ENCODE data around the gene ITPRID2.
A peak's percentile ranks its signal among the peaks of the same experiment; 100 is the strongest.
"Not testable (repeated sequence)": the region's sequence is repeated elsewhere in the genome, so short reads cannot be mapped to it uniquely, and the experiment has no call there.

ITPRID2 gene

GRCh38 chr2:181915102-181915501, 23.6 kb downstream of the ITPRID2 start:
- FAIRE-seq (no peak), DNase-seq (ENCODE audit: low spot score) (no peak)

- FAIRE-seq (peak; percentile 24), DNase-seq (ENCODE audit: low spot score) (no peak)
Measured at GRCh38 chr2:181916726-181917718, 25.5 kb downstream of the ITPRID2 start.

GRCh38 chr2:181918188-181918587, 26.7 kb downstream of the ITPRID2 start:
- no peak for FAIRE-seq
- DNase-seq (ENCODE audit: low spot score) = no peak

- no peak for DNase-seq (ENCODE audit: low spot score)
- FAIRE-seq = no peak
Measured at GRCh38 chr2:181923121-181923520, 31.6 kb downstream of the ITPRID2 start.

GRCh38 chr2:181924336-181924735, 32.8 kb downstream of the ITPRID2 start:
- DNase-seq (ENCODE audit: low spot score) (no peak), FAIRE-seq (no peak)

- no peak for FAIRE-seq
- DNase-seq (ENCODE audit: low spot score) = no peak
Measured at GRCh38 chr2:181934694-181935093, 43.2 kb downstream of the ITPRID2 start.

- FAIRE-seq = no peak
- DNase-seq (ENCODE audit: low spot score) = no peak
Measured at GRCh38 chr2:181937473-181937872, 45.9 kb downstream of the ITPRID2 start.

GRCh38 chr2:181943411-181944124, 52.0 kb downstream of the ITPRID2 start:
- no peak for DNase-seq (ENCODE audit: low spot score)
- no peak for FAIRE-seq

GRCh38 chr2:181944164-181944913, 52.8 kb downstream of the ITPRID2 start:
- FAIRE-seq = no peak
- no peak for DNase-seq (ENCODE audit: low spot score)

GRCh38 chr2:181944914-181945291, 53.4 kb downstream of the ITPRID2 start:
- DNase-seq (ENCODE audit: low spot score) = no peak
- FAIRE-seq = no peak

- no peak for DNase-seq (ENCODE audit: low spot score)
- no peak for FAIRE-seq
Measured at GRCh38 chr2:181946444-181947127, 55.1 kb downstream of the ITPRID2 start.

GRCh38 chr2:181947273-181947672, 55.7 kb downstream of the ITPRID2 start:
- FAIRE-seq (no peak), DNase-seq (ENCODE audit: low spot score) (no peak)

- no peak for DNase-seq (ENCODE audit: low spot score)
- FAIRE-seq = no peak
Measured at GRCh38 chr2:181948227-181948626, 56.7 kb downstream of the ITPRID2 start.

GRCh38 chr2:181949047-181949446, 57.5 kb downstream of the ITPRID2 start:
- FAIRE-seq (no peak), DNase-seq (ENCODE audit: low spot score) (no peak)

GRCh38 chr2:181952404-181953226, 61.1 kb downstream of the ITPRID2 start:
- FAIRE-seq (no peak), DNase-seq (ENCODE audit: low spot score) (no peak)

GRCh38 chr2:181953881-181954537, 62.5 kb downstream of the ITPRID2 start:
- DNase-seq (ENCODE audit: low spot score) = peak; percentile 23
- FAIRE-seq = no peak

GRCh38 chr2:181954538-181954883, 63.0 kb downstream of the ITPRID2 start:
- FAIRE-seq (no peak), DNase-seq (ENCODE audit: low spot score) (no peak)

- no peak for DNase-seq (ENCODE audit: low spot score)
- FAIRE-seq = no peak
Measured at GRCh38 chr2:181955010-181955409, 63.5 kb downstream of the ITPRID2 start.

- not testable (repeated sequence) for FAIRE-seq; DNase-seq (ENCODE audit: low spot score)
Measured at GRCh38 chr2:181955866-181956265, 64.3 kb downstream of the ITPRID2 start.

- DNase-seq (ENCODE audit: low spot score) = no peak
- FAIRE-seq = no peak
Measured at GRCh38 chr2:181957668-181958067, 66.1 kb downstream of the ITPRID2 start.
